Colonic mucosa (tissue), 4 donors: ENCODE measurements around the gene RNU6-7. TPM values are rescaled to one million over a fixed set of nuclear protein-coding genes. Genes with fewer than 3 reads are reported as not detected.

ENCODE experiments used
- DNase-seq: peaks from one replicate; pipeline ENCODE4 v3.0.0-alpha.2; 2020
- H3K27ac ChIP-seq: fragments of 200-600 bp; one replicate; pipeline ENCODE4 v1.8.0; 2021
- H3K27me3 ChIP-seq: fragments of 200-600 bp; one replicate; pipeline ENCODE4 v1.8.0; 2021
- H3K36me3 ChIP-seq: fragments of 200-600 bp; one replicate; pipeline ENCODE4 v1.8.0; 2021
- H3K4me1 ChIP-seq: fragments of 200-600 bp; one replicate; pipeline ENCODE4 v1.8.0; 2021; ENCODE audit warnings: mild to moderate bottlenecking
- H3K4me3 ChIP-seq: fragments of 200-600 bp; one replicate; pipeline ENCODE4 v1.8.0; 2021
- H3K9ac ChIP-seq, 2 donors: one replicate each; pipeline ENCODE4 v1.7.0; 2013; ENCODE audit warnings: control low read depth in 2 of 2, low read depth in 2 of 2, low read length in 2 of 2
- H3K9me3 ChIP-seq: fragments of 200-600 bp; one replicate; pipeline ENCODE4 v1.8.0; 2021
- intact Hi-C: fragments of 100-400 bp; cut with DNase I; formaldehyde crosslinking; loops from one replicate; pipeline ENCODE4 v1.14.1; 2022
- total RNA-seq, 2 donors: library from RNA; stranded (reverse); fragmentation: NEBNext Ultra II Directional in 1 of 2; extraction: Animal tissue kit (Norgen Biotek cat#: 25700) in 1 of 2; gene quantifications; one replicate each; pipeline ENCODE4 v1.2.1, GENCODE V29; 2021
- TF ChIP-seq, protein P1 (sequence below): fragments of 200-600 bp; IDR thresholded peaks from one replicate; pipeline ENCODE4 v1.8.0; 2022; ENCODE audit warnings: antibody characterized with exemption, mild to moderate bottlenecking
- donor health status: healthy.
- donor health status: DM: no; HTN: no; CAD: no.
- donor health status: DM: no; HTN: no; CAD: no.

Gene RNU6-7
- total RNA-seq, 2 donors from 2014 or later, result not detected

GRCh38 chr14:32200368-32201192 is 1.3 kb upstream of the RNU6-7 start:
- no peaks in the 10 kb centered on the region for H3K9me3 ChIP-seq
- TF ChIP-seq, protein P1, sequence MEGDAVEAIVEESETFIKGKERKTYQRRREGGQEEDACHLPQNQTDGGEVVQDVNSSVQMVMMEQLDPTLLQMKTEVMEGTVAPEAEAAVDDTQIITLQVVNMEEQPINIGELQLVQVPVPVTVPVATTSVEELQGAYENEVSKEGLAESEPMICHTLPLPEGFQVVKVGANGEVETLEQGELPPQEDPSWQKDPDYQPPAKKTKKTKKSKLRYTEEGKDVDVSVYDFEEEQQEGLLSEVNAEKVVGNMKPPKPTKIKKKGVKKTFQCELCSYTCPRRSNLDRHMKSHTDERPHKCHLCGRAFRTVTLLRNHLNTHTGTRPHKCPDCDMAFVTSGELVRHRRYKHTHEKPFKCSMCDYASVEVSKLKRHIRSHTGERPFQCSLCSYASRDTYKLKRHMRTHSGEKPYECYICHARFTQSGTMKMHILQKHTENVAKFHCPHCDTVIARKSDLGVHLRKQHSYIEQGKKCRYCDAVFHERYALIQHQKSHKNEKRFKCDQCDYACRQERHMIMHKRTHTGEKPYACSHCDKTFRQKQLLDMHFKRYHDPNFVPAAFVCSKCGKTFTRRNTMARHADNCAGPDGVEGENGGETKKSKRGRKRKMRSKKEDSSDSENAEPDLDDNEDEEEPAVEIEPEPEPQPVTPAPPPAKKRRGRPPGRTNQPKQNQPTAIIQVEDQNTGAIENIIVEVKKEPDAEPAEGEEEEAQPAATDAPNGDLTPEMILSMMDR, result no peak
- no peak for DNase-seq
- peak overlapping the region; percentile 46 for H3K4me3 ChIP-seq
- H3K27me3 ChIP-seq, result no peaks in the 10 kb centered on the region
- peak overlapping the region; percentile 40 to 77 for H3K9ac ChIP-seq
- H3K4me1 ChIP-seq, result peaks cover 3% of the 10 kb centered on the region
- H3K27ac ChIP-seq, result peak overlapping the region; percentile 35
- intact Hi-C loops, result loop anchor here (5.0 kb wide), 1 partner anchor 123 kb away; the partner anchor contains the start of gene ARHGAP5
- no peaks in the 10 kb centered on the region for H3K36me3 ChIP-seq

- TF ChIP-seq, protein P1, result no peak
- intact Hi-C loops, result loop anchor here (5.0 kb wide), 1 partner anchor 124 kb away; the partner anchor contains the start of gene ARHGAP5
- H3K36me3 ChIP-seq, result no peaks in the 10 kb centered on the region
These were observed 541 bp upstream of the RNU6-7 start for GRCh38 chr14:32201193-32201815.

DNA sequence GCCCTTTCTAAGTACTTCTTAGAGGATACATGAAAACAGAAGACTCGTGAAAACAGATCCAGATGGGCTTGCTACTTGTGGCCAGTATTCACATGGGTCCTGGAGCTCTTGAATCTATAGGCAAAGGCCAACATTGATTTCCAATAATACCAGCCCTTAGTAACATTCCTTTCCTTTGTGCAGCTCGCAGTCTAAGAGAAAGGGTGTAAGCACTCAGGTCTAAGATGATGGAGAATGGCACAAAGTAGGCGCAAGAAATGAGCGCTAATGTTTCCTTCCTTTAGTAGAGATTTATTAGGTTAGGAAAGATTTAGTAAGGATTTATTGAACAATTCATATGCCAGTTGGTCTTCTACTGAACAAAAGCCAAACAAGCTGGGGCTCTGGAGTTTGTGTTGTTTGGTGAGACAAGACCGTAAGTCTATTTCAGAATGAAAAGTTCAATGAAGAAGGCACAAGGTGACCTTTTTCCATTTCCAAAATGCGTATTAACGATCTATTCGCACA is 699 bp downstream of the RNU6-7 start:
- TF ChIP-seq, protein P1, result no peak
- peak overlapping the region; percentile 38 to 77 for H3K9ac ChIP-seq

More at GRCh38 chr14:32201193-32201815, 541 bp upstream of the RNU6-7 start:
- peak overlapping the region; percentile 46 for H3K4me3 ChIP-seq
- H3K27ac ChIP-seq, result peak overlapping the region; percentile 35
- H3K4me1 ChIP-seq, result peaks cover 3% of the 10 kb centered on the region
- no peaks in the 10 kb centered on the region for H3K9me3 ChIP-seq
- H3K9ac ChIP-seq, result peak overlapping the region; percentile 40 to 77
- no peaks in the 10 kb centered on the region for H3K27me3 ChIP-seq
- DNase-seq, result peak; percentile 92

DNA sequence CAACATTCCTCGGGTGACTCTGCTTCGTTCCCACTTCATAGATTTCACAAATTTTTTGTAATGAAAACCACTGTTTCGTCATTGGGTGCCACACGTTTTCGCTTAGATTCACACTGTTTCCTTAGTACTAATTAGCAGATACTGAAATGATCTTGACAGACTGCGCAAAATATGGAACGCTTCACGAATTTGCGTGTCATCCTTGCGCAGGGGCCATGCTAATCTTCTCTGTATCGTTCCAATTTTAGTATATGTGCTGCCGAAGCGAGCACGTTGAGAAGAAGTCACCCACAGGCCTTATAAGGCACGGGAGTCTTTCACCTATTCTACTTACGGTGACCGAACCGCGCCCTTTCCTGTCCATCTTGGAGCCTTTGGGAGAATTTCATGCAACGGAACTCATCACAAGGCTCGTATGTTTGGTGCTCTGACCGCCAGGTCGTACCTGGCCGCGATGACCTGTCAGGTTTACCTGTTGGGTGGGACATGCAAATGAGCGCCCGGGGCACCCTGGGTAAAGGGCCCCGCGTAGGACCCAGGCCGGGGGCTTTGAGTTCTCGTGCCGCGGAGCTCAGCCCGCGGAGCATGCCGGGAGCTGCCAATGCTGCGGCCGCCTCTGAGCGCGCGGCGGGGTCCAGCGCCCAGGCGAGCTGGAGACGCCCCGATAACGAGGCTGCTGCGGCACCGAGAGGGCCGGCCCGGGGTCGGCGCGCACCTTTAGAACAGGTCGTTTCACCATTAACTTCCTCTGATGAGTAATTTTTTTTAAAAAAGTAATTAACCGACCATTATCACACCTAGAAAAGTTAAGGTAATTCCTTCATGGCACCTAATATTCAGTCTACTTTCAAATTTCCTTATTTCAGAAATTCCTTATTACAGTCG is 1.4 kb downstream of the RNU6-7 start, which contains the start of gene RNU6-8:
TSS of gene RNU6-8 (minus strand) at position 272 of the 885 bp plus-strand sequence.
- DNase-seq, result peak; percentile 87
- H3K9ac ChIP-seq, result peak within 1 kb of the TSS; percentile 65 to 77
- TF ChIP-seq, protein P1, result no peak
- H3K27ac ChIP-seq, result peak within 1 kb of the TSS; percentile 35
- no peaks in the 10 kb centered on the region for H3K9me3 ChIP-seq
- no peaks in the 10 kb centered on the region for H3K36me3 ChIP-seq
- H3K4me1 ChIP-seq, result peaks cover 3% of the 10 kb centered on the region
- H3K27me3 ChIP-seq, result no peaks in the 10 kb centered on the region
- peak within 1 kb of the TSS; percentile 46 for H3K4me3 ChIP-seq
- intact Hi-C loops, result loop anchor here (5.0 kb wide), 1 partner anchor 126 kb away; the partner anchor contains the start of gene ARHGAP5

More for the DNA sequence above, 699 bp downstream of the RNU6-7 start:
- Histone ChIP-seq H3K27me3 (no peaks in the 10 kb centered on the region), H3K9me3 (no peaks in the 10 kb centered on the region), H3K36me3 (no peaks in the 10 kb centered on the region), H3K4me1 (peaks cover 3% of the 10 kb centered on the region), H3K27ac (peak overlapping the region; percentile 35), H3K4me3 (peak overlapping the region; percentile 46)
- DNase-seq, result no peak
- intact Hi-C loops, result loop anchor here (5.0 kb wide), 1 partner anchor 125 kb away; the partner anchor contains the start of gene ARHGAP5
